Neural cell (in vitro differentiated cells): ENCODE data around the gene PSMB10. TPM values are rescaled to one million over a fixed set of nuclear protein-coding genes. Genes with fewer than 3 reads are reported as not detected.

Experiments used
- H2AFZ ChIP-seq: fragments of 200-600, 300-800 bp; sonication (generic), shearing (Covaris generic); 2 replicates; pipeline ENCODE4 v1.6.0; 2014; ENCODE audit warnings: low read depth, mild to moderate bottlenecking, antibody characterized with exemption, low read length, moderate library complexity
- H3F3A ChIP-seq: fragments of 200-600 bp; shearing (Covaris generic); 2 replicates; pipeline ENCODE4 v1.6.1; 2016; ENCODE audit warnings: mild to moderate bottlenecking, moderate library complexity, mixed read lengths, antibody characterized with exemption, low read length; ENCODE audit not compliant: insufficient read depth, poor library complexity, severe bottlenecking
- H3K27ac ChIP-seq: fragments of 200-600, 300-800 bp; sonication (generic), shearing (Covaris generic); 2 replicates; pipeline ENCODE4 v1.5.1; 2014; ENCODE audit warnings: mild to moderate bottlenecking, low read length, moderate library complexity
- H3K27me3 ChIP-seq: fragments of 300-800, 200-600 bp; sonication (generic), shearing (Covaris generic); 2 replicates; pipeline ENCODE4 v1.6.0; 2014; ENCODE audit warnings: mild to moderate bottlenecking, low read depth, low read length, moderate library complexity; ENCODE audit not compliant: insufficient read depth
- H3K36me3 ChIP-seq: fragments of 300-800, 200-600 bp; sonication (generic), shearing (Covaris generic); 2 replicates; pipeline ENCODE4 v1.5.1; 2014; ENCODE audit warnings: mild to moderate bottlenecking, antibody characterized with exemption, low read length, moderate library complexity; ENCODE audit not compliant: insufficient read depth
- H3K4me2 ChIP-seq: fragments of 300-800, 200-600 bp; sonication (generic), shearing (Covaris generic); 2 replicates; pipeline ENCODE4 v1.6.0; 2014; ENCODE audit warnings: mild to moderate bottlenecking, low read length
- H3K4me3 ChIP-seq: fragments of 300-800, 200-600 bp; sonication (generic), shearing (Covaris generic); 2 replicates; pipeline ENCODE4 v1.5.1; 2014; ENCODE audit warnings: mild to moderate bottlenecking, low read length, moderate library complexity
- H3K79me2 ChIP-seq: fragments of 200-600 bp; shearing (Covaris generic); replicated peaks from 2 replicates; pipeline ENCODE4 v1.6.0; 2014; ENCODE audit warnings: mild to moderate bottlenecking, low read length, moderate library complexity; ENCODE audit not compliant: insufficient read depth
- H3K9ac ChIP-seq: fragments of 300-800, 200-600 bp; sonication (generic), shearing (Covaris generic); 2 replicates; pipeline ENCODE4 v1.6.1; 2016; ENCODE audit warnings: mild to moderate bottlenecking, low read length, mixed read lengths
- H3K9me2 ChIP-seq: fragments of 200-600 bp; shearing (Covaris generic); 2 replicates; pipeline ENCODE4 v1.6.1; 2016; ENCODE audit warnings: mild to moderate bottlenecking, low read length, mixed read lengths; ENCODE audit not compliant: insufficient read depth
- H3K9me3 ChIP-seq: fragments of 200-600, 300-800 bp; sonication (generic), shearing (Covaris generic); 2 replicates; pipeline ENCODE4 v1.6.1; 2016; ENCODE audit warnings: mild to moderate bottlenecking, mixed run types, low read length, moderate library complexity, mixed read lengths
- H4K20me1 ChIP-seq: fragments of 200-600 bp; shearing (Covaris generic); 2 replicates; pipeline ENCODE4 v1.6.1; 2016; ENCODE audit warnings: mild to moderate bottlenecking, mixed run types; ENCODE audit not compliant: insufficient read depth
- CTCF ChIP-seq: fragments of 450-650 bp; IDR thresholded peaks from 2 replicates; pipeline ENCODE4 v1.5.1; 2014; ENCODE audit warnings: antibody characterized with exemption, mild to moderate bottlenecking, moderate library complexity; ENCODE audit not compliant: poor library complexity, severe bottlenecking
- EP300 ChIP-seq: fragments of 450-650 bp; conservative IDR thresholded peaks from 2 replicates; pipeline ENCODE4 v1.6.1; 2014; ENCODE audit warnings: antibody characterized with exemption, mild to moderate bottlenecking, moderate library complexity; ENCODE audit not compliant: poor library complexity, severe bottlenecking
- EZH2 ChIP-seq: fragments of 200-600, 300-800 bp; shearing (Covaris generic), sonication (generic); IDR thresholded peaks from 2 replicates; pipeline ENCODE4 v1.6.1; 2014; ENCODE audit warnings: antibody characterized with exemption, low read length, borderline replicate concordance, mild to moderate bottlenecking; ENCODE audit not compliant: insufficient read depth, poor library complexity, severe bottlenecking
- MXI1 ChIP-seq: fragments of 450-650 bp; conservative IDR thresholded peaks from 2 replicates; pipeline ENCODE4 v1.6.1; 2014; ENCODE audit warnings: antibody characterized with exemption, mild to moderate bottlenecking; ENCODE audit not compliant: poor library complexity, severe bottlenecking
- POLR2AphosphoS5 ChIP-seq: IDR thresholded peaks from 2 replicates; pipeline ENCODE4 v1.6.1; 2012
- RAD21 ChIP-seq: fragments of 450-650 bp; conservative IDR thresholded peaks from 2 replicates; pipeline ENCODE4 v1.6.1; 2014; ENCODE audit warnings: antibody characterized with exemption, mild to moderate bottlenecking, moderate library complexity
- REST ChIP-seq: IDR thresholded peaks from 2 replicates; pipeline ENCODE4 v1.6.1; 2012; ENCODE audit warnings: borderline replicate concordance
- SMC3 ChIP-seq: fragments of 450-650 bp; conservative IDR thresholded peaks from 2 replicates; pipeline ENCODE4 v1.6.1; 2014; ENCODE audit warnings: antibody characterized with exemption, mild to moderate bottlenecking, moderate library complexity; ENCODE audit not compliant: poor library complexity
- TAF1 ChIP-seq: IDR thresholded peaks from 2 replicates; pipeline ENCODE4 v1.6.1; 2012; ENCODE audit warnings: low read depth
- polyA plus RNA-seq: library from polyadenylated mRNA; depleted of rRNA; stranded (reverse); fragments of >200 nt; gene quantifications from 2 replicates; pipeline ENCODE4 v1.2.3, GENCODE V29; 2014

Gene PSMB10
- polyA plus RNA-seq, 1 donor from 2014 or later, result 46.4 TPM

DNA sequence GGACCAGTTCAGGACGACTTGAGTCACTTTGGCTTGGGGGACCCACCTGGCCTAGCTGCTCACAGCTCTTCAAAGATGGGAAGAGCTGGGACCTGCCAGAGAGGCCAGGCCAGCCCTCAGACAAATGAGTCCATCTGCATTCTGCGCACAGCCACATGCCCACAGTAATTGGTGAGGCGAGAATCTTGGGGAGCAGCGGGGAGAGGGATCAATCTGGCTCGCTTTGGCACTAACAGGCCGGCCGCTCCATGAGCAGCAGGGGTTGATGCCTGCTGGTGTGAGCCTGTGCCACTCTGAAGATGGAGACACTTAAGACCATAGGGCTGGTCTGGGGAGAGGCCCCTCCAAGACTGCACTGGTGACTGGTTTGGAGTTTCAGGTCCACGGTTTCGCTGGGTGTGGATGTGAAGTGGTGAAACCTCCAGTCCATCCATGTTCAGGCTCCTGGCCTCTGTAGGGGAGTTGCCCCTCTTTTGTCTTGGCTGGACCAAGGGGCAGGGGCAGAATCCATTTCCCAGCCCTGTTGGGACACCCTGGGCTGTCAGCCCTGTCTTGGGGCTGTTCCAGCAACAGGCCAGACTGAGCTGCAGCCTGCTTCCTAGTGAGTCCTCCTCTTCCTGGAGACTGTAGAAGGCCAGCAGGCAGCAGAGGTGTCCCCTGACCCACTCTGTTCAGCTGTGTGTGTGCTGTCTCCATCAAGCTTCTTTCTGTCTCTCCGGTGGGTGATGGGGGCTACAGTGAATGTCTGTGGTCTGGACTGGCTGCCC is 12.3 kb downstream of the PSMB10 start:
- no peak overlapping the region for H2AFZ ChIP-seq
- H3F3A ChIP-seq, result no peaks in the 10 kb centered on the region
- no peak overlapping the region for H3K4me3 ChIP-seq
- no peaks in the 10 kb centered on the region for H3K9me3 ChIP-seq
- no peak overlapping the region for H3K27ac ChIP-seq
- H3K79me2 ChIP-seq, result no peaks in the 10 kb centered on the region
- H3K9ac ChIP-seq, result no peak overlapping the region
- H3K36me3 ChIP-seq, result no peaks in the 10 kb centered on the region
- no peak for TF ChIP-seq EP300
- no peak for TF ChIP-seq RAD21
- no peak for TF ChIP-seq CTCF
- TF ChIP-seq MXI1, result no peak
- TF ChIP-seq REST, result no peak
- no peak for TF ChIP-seq SMC3
- TF ChIP-seq POLR2AphosphoS5, result no peak
- TF ChIP-seq TAF1, result no peak
- TF ChIP-seq EZH2, result no peak
- no peaks in the 10 kb centered on the region for H4K20me1 ChIP-seq
- H3K4me2 ChIP-seq, result no peak overlapping the region
- no peaks in the 10 kb centered on the region for H3K9me2 ChIP-seq
- no peaks in the 10 kb centered on the region for H3K27me3 ChIP-seq

DNA sequence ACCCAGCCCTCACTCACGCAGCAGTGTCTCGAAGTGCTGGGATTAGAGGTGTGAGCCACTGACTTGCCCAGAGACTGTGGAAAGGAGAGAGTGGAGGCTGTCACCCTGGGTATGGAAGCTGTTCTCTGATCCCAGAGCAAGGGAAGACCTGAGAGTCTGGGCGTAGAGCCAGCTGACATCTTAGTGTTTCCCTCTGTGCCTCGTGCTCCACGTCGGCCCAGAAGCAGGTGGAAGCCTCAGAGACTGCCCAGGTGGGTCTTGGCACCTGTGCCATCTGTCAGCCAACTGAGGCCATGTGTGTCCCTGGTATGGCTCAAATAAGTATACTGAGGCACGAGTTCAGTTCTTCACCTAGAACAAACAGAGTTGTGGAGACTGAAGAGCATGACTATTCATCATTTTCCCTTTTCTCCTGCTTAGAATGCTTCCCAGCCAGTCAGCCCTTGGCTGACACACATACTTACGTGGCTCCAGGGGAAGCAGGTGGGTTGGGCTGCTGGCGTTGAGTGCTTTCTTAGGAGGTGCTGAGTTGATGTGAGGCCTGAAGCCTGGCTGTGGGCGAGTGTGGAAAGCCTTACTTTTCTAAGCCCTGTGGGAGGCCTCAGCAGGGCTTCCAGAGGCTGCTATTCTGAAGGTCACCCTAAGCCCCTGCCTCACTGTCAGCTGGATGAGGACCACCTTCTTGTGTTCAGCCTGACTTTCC is 13.1 kb downstream of the PSMB10 start:
- H2AFZ ChIP-seq, result no peak overlapping the region
- H3K4me2 ChIP-seq, result no peak overlapping the region
- TF ChIP-seq EP300, result no peak
- TF ChIP-seq POLR2AphosphoS5, result no peak
- TF ChIP-seq SMC3, result no peak
- H3K9me3 ChIP-seq, result no peaks in the 10 kb centered on the region
- H3K36me3 ChIP-seq, result no peaks in the 10 kb centered on the region
- H3K4me3 ChIP-seq, result no peak overlapping the region
- no peaks in the 10 kb centered on the region for H3K9me2 ChIP-seq
- H3K27me3 ChIP-seq, result no peaks in the 10 kb centered on the region
- H3K79me2 ChIP-seq, result no peaks in the 10 kb centered on the region
- H4K20me1 ChIP-seq, result no peaks in the 10 kb centered on the region
- H3K27ac ChIP-seq, result no peak overlapping the region
- H3F3A ChIP-seq, result no peaks in the 10 kb centered on the region
- no peak overlapping the region for H3K9ac ChIP-seq
